Ascending aorta (tissue), 2 donors: ENCODE results near the gene PAF1. TPM values are rescaled to one million over a fixed set of nuclear protein-coding genes. Genes with fewer than 3 reads are reported as not detected.

ENCODE experiments used
- DNase-seq, 2 donors: peaks; one replicate each; pipeline ENCODE4 v3.0.0-alpha.2; 2019; ENCODE audit warnings: low spot score in 2 of 2
- H3K27ac ChIP-seq, 2 donors: fragments of 200-600 bp; sonication (generic); one replicate each; pipeline ENCODE4 v1.5.1; 2016 to 2017; ENCODE audit warnings: mild to moderate bottlenecking in 1 of 2
- H3K27me3 ChIP-seq: fragments of 200-600 bp; sonication (generic); one replicate; pipeline ENCODE4 v1.5.1; 2017
- H3K36me3 ChIP-seq, 2 donors: fragments of 200-600 bp; sonication (generic); one replicate each; pipeline ENCODE4 v1.5.1; 2016
- H3K4me1 ChIP-seq, 2 donors: fragments of 200-600 bp; sonication (generic); one replicate each; pipeline ENCODE4 v1.5.1; 2016 to 2017; ENCODE audit warnings: mild to moderate bottlenecking in 1 of 2
- H3K4me3 ChIP-seq, 2 donors: fragments of 200-600 bp; sonication (generic); one replicate each; pipeline ENCODE4 v1.5.1; 2016 to 2017; ENCODE audit warnings: mild to moderate bottlenecking in 1 of 2
- H3K9me3 ChIP-seq, 2 donors: fragments of 200-600 bp; sonication (generic); one replicate each; pipeline ENCODE4 v1.5.1; 2016
- CTCF ChIP-seq, 3 experiments: fragments of 200-600 bp in 2 of 3; fragments of 450-650 bp in 1 of 3; sonication (generic) in 2 of 3; IDR thresholded peaks; one replicate each; pipeline ENCODE4 v1.5.1; 2016 to 2019; ENCODE audit warnings: antibody characterized with exemption in 3 of 3, mild to moderate bottlenecking in 1 of 3, moderate library complexity in 1 of 3
- intact Hi-C: fragments of 100-400 bp; cut with DNase I; formaldehyde crosslinking; loops from one replicate; pipeline ENCODE4 v1.15.1; 2023
- total RNA-seq: library from RNA; depleted of rRNA; stranded (reverse); fragments of >200 nt; gene quantifications from one replicate; pipeline ENCODE4 v1.1.0, GENCODE V29; 2016

Gene PAF1
- total RNA-seq, 1 donor from 2014 or later = 12.7 TPM

- Histone ChIP-seq H3K9me3 (no peaks in the 10 kb centered on the region), H3K27me3 (no peaks in the 10 kb centered on the region), H3K36me3 (peaks cover 25 to 40% of the 10 kb centered on the region in 2 donors), H3K4me3 (peak overlapping the region; percentile 72 to 82), H3K27ac (peak overlapping the region; percentile 72 to 74), H3K4me1 (peaks cover 10 to 28% of the 10 kb centered on the region in 2 donors)
- no peak for DNase-seq
- intact Hi-C loops = no loop called here
- TF ChIP-seq CTCF (IDR thresholded peaks at IDR 0.05) = no peak
Measured at GRCh38 chr19:39434123-39435076, 43.5 kb upstream of the PAF1 start.

- TF ChIP-seq CTCF (IDR thresholded peaks at IDR 0.05) = no peak
- Histone ChIP-seq H3K27me3 (no peaks in the 10 kb centered on the region), H3K27ac (no peak overlapping the region), H3K4me3 (peak overlapping the region in 1 of 2 donors; percentile 82), H3K36me3 (peaks cover 25 to 40% of the 10 kb centered on the region in 2 donors), H3K9me3 (no peaks in the 10 kb centered on the region), H3K4me1 (peaks cover 12 to 36% of the 10 kb centered on the region in 2 donors)
- DNase-seq = no peak
- intact Hi-C loops = no loop called here
Measured at GRCh38 chr19:39433480-39434079, 42.7 kb upstream of the PAF1 start.

GRCh38 chr19:39432677-39433025 lies 41.7 kb upstream of the PAF1 start:
- DNase-seq = no peak
- H3K4me3 ChIP-seq = no peak overlapping the region
- intact Hi-C loops = no loop called here

GRCh38 chr19:39430675-39431593 lies 40.0 kb upstream of the PAF1 start:
- Histone ChIP-seq H3K27me3 (no peaks in the 10 kb centered on the region), H3K27ac (peak overlapping the region; percentile 51 to 78), H3K4me1 (peaks cover 13 to 36% of the 10 kb centered on the region in 2 donors), H3K4me3 (no peak overlapping the region), H3K9me3 (no peaks in the 10 kb centered on the region), H3K36me3 (peaks cover 25 to 40% of the 10 kb centered on the region in 2 donors)
- intact Hi-C loops = no loop called here
- peak; percentile 65 to 82 for DNase-seq
- TF ChIP-seq CTCF (IDR thresholded peaks at IDR 0.05) = no peak

More at GRCh38 chr19:39432677-39433025, 41.7 kb upstream of the PAF1 start:
- Histone ChIP-seq H3K27ac (no peak overlapping the region), H3K4me1 (peaks cover 16 to 43% of the 10 kb centered on the region in 2 donors), H3K36me3 (peaks cover 25 to 40% of the 10 kb centered on the region in 2 donors), H3K27me3 (no peaks in the 10 kb centered on the region), H3K9me3 (no peaks in the 10 kb centered on the region)
- TF ChIP-seq CTCF (IDR thresholded peaks at IDR 0.05) = no peak
